HG02885 (cell line): ENCODE results near the gene ZFR2.
"Not testable (repeated sequence)": the region's sequence is repeated elsewhere in the genome, so short reads cannot be mapped to it uniquely, and the experiment has no call there.

ENCODE experiments used
- ATAC-seq: cut with Tn5 transposase; IDR thresholded peaks from one replicate; pipeline ENCODE4 v1.9.1; 2021; ENCODE audit warnings: mild to moderate bottlenecking; ENCODE audit not compliant: unreplicated experiment, poor library complexity

Gene ZFR2

GRCh38 chr19:3868770-3869456 is at the start of gene ZFR2:
ZFR2 (minus strand) TSS chr19:3869038; CDS start chr19:3869017, 21 bp downstream.
- no peak for ATAC-seq

GRCh38 chr19:3916033-3916432 is 47.2 kb upstream of the ZFR2 start:
- no peak for ATAC-seq

- no peak for ATAC-seq
These were observed 45.4 kb upstream of the ZFR2 start for GRCh38 chr19:3914199-3914598.

GRCh38 chr19:3910105-3910504 is 41.3 kb upstream of the ZFR2 start:
- no peak for ATAC-seq

GRCh38 chr19:3908266-3909054 is 39.6 kb upstream of the ZFR2 start:
- no peak for ATAC-seq

- no peak for ATAC-seq
These were observed 38.9 kb upstream of the ZFR2 start for GRCh38 chr19:3907626-3908265.

- ATAC-seq: no peak
These were observed 35.4 kb upstream of the ZFR2 start for GRCh38 chr19:3904233-3904632.

GRCh38 chr19:3902317-3902973 is 33.6 kb upstream of the ZFR2 start:
- no peak for ATAC-seq

- ATAC-seq: no peak
These were observed 30.9 kb upstream of the ZFR2 start for GRCh38 chr19:3899531-3900294.

- ATAC-seq: no peak
These were observed 29.6 kb upstream of the ZFR2 start for GRCh38 chr19:3898426-3898825.

GRCh38 chr19:3897936-3898335 is 29.1 kb upstream of the ZFR2 start:
- ATAC-seq: no peak

- ATAC-seq: no peak
These were observed 26.9 kb upstream of the ZFR2 start for GRCh38 chr19:3895788-3896187.

- ATAC-seq: not testable (repeated sequence)
These were observed 26.1 kb upstream of the ZFR2 start for GRCh38 chr19:3894959-3895358.

- ATAC-seq: no peak
These were observed 24.8 kb upstream of the ZFR2 start for GRCh38 chr19:3893509-3894179.

- ATAC-seq: no peak
These were observed 21.8 kb upstream of the ZFR2 start for GRCh38 chr19:3890591-3890990.

GRCh38 chr19:3882041-3882384 is 13.2 kb upstream of the ZFR2 start:
- no peak for ATAC-seq

GRCh38 chr19:3881272-3882040 is 12.6 kb upstream of the ZFR2 start:
- no peak for ATAC-seq

- no peak for ATAC-seq
These were observed 11.8 kb upstream of the ZFR2 start, which contains the start of gene ATCAY for GRCh38 chr19:3880471-3881271. ATCAY (plus strand) TSS chr19:3880685; CDS start chr19:3885768, 5,083 bp downstream.
